GM12801 (cell line): Measurements from ENCODE around the gene NACC1.

Experiments
- TF ChIP-seq, protein P1 (sequence below): IDR thresholded peaks from one replicate; pipeline ENCODE4 v1.5.1; 2011; ENCODE audit warnings: control low read depth; ENCODE audit not compliant: insufficient read length; ENCODE audit errors: extremely low read depth

Gene NACC1

GRCh38 chr19:13172346-13173138 lies 54.5 kb downstream of the NACC1 start:
- TF ChIP-seq, protein P1, sequence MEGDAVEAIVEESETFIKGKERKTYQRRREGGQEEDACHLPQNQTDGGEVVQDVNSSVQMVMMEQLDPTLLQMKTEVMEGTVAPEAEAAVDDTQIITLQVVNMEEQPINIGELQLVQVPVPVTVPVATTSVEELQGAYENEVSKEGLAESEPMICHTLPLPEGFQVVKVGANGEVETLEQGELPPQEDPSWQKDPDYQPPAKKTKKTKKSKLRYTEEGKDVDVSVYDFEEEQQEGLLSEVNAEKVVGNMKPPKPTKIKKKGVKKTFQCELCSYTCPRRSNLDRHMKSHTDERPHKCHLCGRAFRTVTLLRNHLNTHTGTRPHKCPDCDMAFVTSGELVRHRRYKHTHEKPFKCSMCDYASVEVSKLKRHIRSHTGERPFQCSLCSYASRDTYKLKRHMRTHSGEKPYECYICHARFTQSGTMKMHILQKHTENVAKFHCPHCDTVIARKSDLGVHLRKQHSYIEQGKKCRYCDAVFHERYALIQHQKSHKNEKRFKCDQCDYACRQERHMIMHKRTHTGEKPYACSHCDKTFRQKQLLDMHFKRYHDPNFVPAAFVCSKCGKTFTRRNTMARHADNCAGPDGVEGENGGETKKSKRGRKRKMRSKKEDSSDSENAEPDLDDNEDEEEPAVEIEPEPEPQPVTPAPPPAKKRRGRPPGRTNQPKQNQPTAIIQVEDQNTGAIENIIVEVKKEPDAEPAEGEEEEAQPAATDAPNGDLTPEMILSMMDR: no peak

DNA sequence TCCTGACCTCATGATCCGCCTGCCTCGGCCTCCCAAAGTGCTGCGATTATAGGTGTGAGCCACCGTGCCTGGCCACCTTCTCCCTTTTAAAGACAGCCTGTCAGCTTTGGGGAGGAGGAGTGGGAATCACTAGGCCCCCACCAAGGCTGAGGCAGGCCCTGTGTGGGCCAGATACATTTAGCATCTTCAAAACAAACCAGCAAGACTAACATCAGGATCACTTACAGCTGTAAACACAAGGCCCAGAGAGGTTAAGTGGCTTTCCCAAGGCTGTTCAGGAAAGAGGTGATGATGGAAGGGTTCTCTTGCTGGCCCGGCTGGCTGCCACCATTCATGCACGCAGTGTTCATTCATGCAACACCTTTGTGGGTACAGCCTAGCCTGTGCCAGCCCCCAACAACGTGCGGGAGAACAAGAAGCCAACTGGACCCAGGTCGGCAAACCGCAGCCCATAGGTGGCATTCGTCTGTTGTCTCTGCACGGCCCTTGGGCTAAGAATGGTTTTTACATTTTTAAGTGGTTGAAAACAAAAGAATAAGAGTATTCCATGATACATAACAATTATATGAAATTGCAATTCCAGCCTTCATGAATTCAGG lies 55.2 kb downstream of the NACC1 start:
- TF ChIP-seq, protein P1: no peak

GRCh38 chr19:13176345-13176744 lies 58.3 kb downstream of the NACC1 start:
- TF ChIP-seq, protein P1: no peak

DNA sequence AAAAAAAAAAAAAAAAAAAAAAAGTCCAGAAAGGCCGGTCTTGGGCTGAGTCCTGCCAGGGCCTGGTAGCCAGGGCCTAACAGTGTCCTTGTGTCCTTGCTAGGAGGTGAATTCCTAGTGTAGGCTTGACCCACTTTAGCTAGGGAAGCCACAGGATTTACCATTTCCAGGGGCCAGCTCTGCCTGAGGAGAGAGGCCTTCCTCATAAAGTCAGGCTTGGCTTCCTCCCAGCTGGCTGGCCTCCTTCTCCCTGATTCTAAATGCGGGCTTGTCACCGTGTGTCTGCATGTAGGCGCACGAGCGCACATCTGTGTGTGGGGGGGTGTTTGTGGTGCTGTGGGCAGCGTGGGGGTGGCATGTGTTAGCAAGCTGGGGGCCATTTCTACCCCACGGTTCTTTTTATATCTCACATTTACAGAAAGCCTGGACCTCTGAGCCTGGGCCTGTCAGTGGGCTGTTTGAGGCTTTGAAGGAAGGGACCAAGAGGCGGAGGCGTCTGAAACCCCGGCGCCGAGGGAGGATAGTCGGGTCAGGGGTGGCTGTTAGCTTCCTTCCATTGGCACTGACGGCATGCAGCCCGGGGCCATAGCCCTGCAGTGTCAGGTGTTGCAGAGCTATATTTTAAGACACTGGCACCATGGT lies 63.8 kb downstream of the NACC1 start:
- TF ChIP-seq, protein P1: no peak

- TF ChIP-seq, protein P1: no peak
These were observed 69.4 kb downstream of the NACC1 start for GRCh38 chr19:13187419-13187818.

DNA sequence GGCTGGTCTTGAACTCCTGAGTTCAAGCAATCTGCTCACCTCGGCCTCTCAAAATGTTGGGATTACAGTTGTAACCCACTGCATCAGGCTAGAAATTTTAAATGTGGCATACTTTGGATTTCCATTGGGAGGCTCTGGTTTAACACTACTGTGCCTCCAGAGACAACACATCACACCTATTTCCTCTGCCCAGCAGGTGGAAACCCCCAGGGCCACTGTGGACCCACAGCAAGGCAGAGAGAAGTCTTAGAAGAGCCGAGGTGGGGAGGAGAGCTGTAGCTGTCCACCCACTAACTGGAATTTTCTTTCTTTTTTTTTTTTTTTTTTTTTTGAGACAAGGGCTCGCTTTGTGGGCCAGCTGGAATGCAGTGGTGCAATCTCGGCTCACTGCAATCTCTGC lies 71.5 kb downstream of the NACC1 start:
- TF ChIP-seq, protein P1: no peak
